Brain microvascular endothelial cell (primary cell): ENCODE measurements around the gene TECPR2.
"Not testable (repeated sequence)": the region's sequence is repeated elsewhere in the genome, so short reads cannot be mapped to it uniquely, and the experiment has no call there.

ENCODE experiments used
- DNase-seq: peaks from one replicate; pipeline ENCODE4 v3.0.0-alpha.2; 2020
- H3K27ac ChIP-seq: fragments of 250-450 bp; sonication (Bioruptor Pico); 2 replicates; pipeline ENCODE4 v1.5.1; 2020; ENCODE audit warnings: mild to moderate bottlenecking, moderate library complexity
- H3K27me3 ChIP-seq: fragments of 250-450 bp; sonication (Bioruptor Pico); replicated peaks from 2 replicates; pipeline ENCODE4 v1.5.1; 2020; ENCODE audit warnings: mild to moderate bottlenecking
- H3K36me3 ChIP-seq: fragments of 250-450 bp; sonication (Bioruptor Pico); replicated peaks from 2 replicates; pipeline ENCODE4 v1.5.1; 2020; ENCODE audit warnings: mild to moderate bottlenecking
- H3K4me3 ChIP-seq: 2 replicates; pipeline ENCODE4 v1.5.1; 2011; ENCODE audit warnings: low read depth, mild to moderate bottlenecking, control low read depth, low read length, moderate library complexity
- CTCF ChIP-seq: IDR thresholded peaks from 2 replicates; pipeline ENCODE4 v1.5.1; 2011; ENCODE audit warnings: low read depth, mild to moderate bottlenecking, moderate library complexity, low read length, control low read depth, inconsistent platforms; ENCODE audit errors: missing control alignments
- in situ Hi-C: cut with HindIII; loops from 2 replicates; pipeline ENCODE4 v1.10.0; 2017; ENCODE audit warnings: low sequenced_read_pairs, low pct_ligation_motif_present

Gene TECPR2

GRCh38 chr14:102537981-102538601, 175.3 kb downstream of the TECPR2 start:
- no peak for DNase-seq
- Histone ChIP-seq H3K36me3 (no peaks in the 10 kb centered on the region), H3K27ac (no peak overlapping the region), H3K27me3 (no peaks in the 10 kb centered on the region), H3K4me3 (no peak overlapping the region)
- in situ Hi-C loops, result no loop called here
- TF ChIP-seq CTCF, result no peak

- H3K36me3 ChIP-seq, result no peaks in the 10 kb centered on the region
- H3K27ac ChIP-seq, result no peak overlapping the region
- TF ChIP-seq CTCF, result no peak
- H3K4me3 ChIP-seq, result no peak overlapping the region
- DNase-seq, result no peak
- H3K27me3 ChIP-seq, result no peaks in the 10 kb centered on the region
- in situ Hi-C loops, result no loop called here
Observed at GRCh38 chr14:102538602-102539543, 176.1 kb downstream of the TECPR2 start.

GRCh38 chr14:102539544-102540314, 177.0 kb downstream of the TECPR2 start:
- no peak for TF ChIP-seq CTCF
- Histone ChIP-seq H3K36me3 (no peaks in the 10 kb centered on the region), H3K27ac (no peak overlapping the region), H3K4me3 (no peak overlapping the region), H3K27me3 (peaks cover 5% of the 10 kb centered on the region)
- in situ Hi-C loops, result no loop called here
- peak; percentile 51 for DNase-seq

- no peak for DNase-seq
- Histone ChIP-seq H3K27me3 (peaks cover 11% of the 10 kb centered on the region), H3K4me3 (no peak overlapping the region), H3K36me3 (no peaks in the 10 kb centered on the region), H3K27ac (no peak overlapping the region)
- in situ Hi-C loops, result no loop called here
- TF ChIP-seq CTCF, result no peak
Observed at GRCh38 chr14:102540315-102541028, 177.7 kb downstream of the TECPR2 start.

GRCh38 chr14:102541029-102541491, 178.3 kb downstream of the TECPR2 start:
- H3K27ac ChIP-seq, H3K36me3 ChIP-seq, DNase-seq, in situ Hi-C loops, H3K4me3 ChIP-seq: not testable (repeated sequence)
- peaks cover 13% of the 10 kb centered on the region for H3K27me3 ChIP-seq
